CD14-positive monocyte (primary cell): ENCODE measurements around the gene MBD2. TPM values are rescaled to one million over a fixed set of nuclear protein-coding genes. Genes with fewer than 3 reads are reported as not detected.

Experiments
- DNase-seq, 3 donors: peaks; one replicate each; pipeline ENCODE4 v3.0.0-alpha.2; 2011 to 2022
- H2AFZ ChIP-seq: 2 replicates; pipeline ENCODE4 v1.6.0; 2012; ENCODE audit warnings: mild to moderate bottlenecking, low read depth, low read length, inconsistent platforms; ENCODE audit not compliant: insufficient read depth, poor library complexity, severe bottlenecking
- H3K27ac ChIP-seq, 2 donors: 1 replicate in 1 of 2; 2 replicates in 1 of 2; pipeline ENCODE4 v1.5.1; 2012 to 2013; ENCODE audit warnings: low read length in 2 of 2, control low read depth in 1 of 2, inconsistent platforms in 1 of 2, low read depth in 1 of 2, mild to moderate bottlenecking in 1 of 2
- H3K27me3 ChIP-seq, 2 donors: one replicate each; pipeline versions ENCODE4 v1.6.0 to v1.6.1; 2011 to 2013; ENCODE audit warnings: low read length in 2 of 2; ENCODE audit not compliant: control insufficient read depth in 2 of 2, insufficient read depth in 2 of 2
- H3K36me3 ChIP-seq, 2 donors: replicated peaks in 1 of 2; 1 replicate in 1 of 2; 2 replicates in 1 of 2; pipeline versions ENCODE4 v1.5.1 to v1.6.1; 2012 to 2013; ENCODE audit warnings: low read length in 2 of 2, control low read depth in 1 of 2, inconsistent platforms in 1 of 2, mild to moderate bottlenecking in 1 of 2; ENCODE audit not compliant: insufficient read depth in 2 of 2, control insufficient read depth in 1 of 2
- H3K4me1 ChIP-seq, 2 donors: 1 replicate in 1 of 2; 2 replicates in 1 of 2; pipeline versions ENCODE4 v1.5.1 to v1.6.1; 2012 to 2013; ENCODE audit warnings: low read length in 2 of 2, control low read depth in 1 of 2, inconsistent platforms in 1 of 2, mild to moderate bottlenecking in 1 of 2, moderate library complexity in 1 of 2; ENCODE audit not compliant: insufficient read depth in 2 of 2, control insufficient read depth in 1 of 2
- H3K4me2 ChIP-seq: replicated peaks from 2 replicates; pipeline ENCODE3; 2012; ENCODE audit warnings: low read length, moderate library complexity, mild to moderate bottlenecking; ENCODE audit not compliant: poor library complexity, severe bottlenecking; ENCODE audit errors: extremely low read depth
- H3K4me3 ChIP-seq, 3 experiments: fragments of 200-600 bp in 1 of 3; sonication (generic) in 1 of 3; replicated peaks in 1 of 3; 1 replicate in 2 of 3; 2 replicates in 1 of 3; pipeline ENCODE4 v1.5.1; 2011 to 2013; ENCODE audit warnings: low read length in 3 of 3, mild to moderate bottlenecking in 3 of 3, control low read depth in 2 of 3, low read depth in 2 of 3, inconsistent platforms in 1 of 3, moderate library complexity in 1 of 3
- H3K79me2 ChIP-seq: 2 replicates; pipeline ENCODE4 v1.6.0; 2012; ENCODE audit warnings: mild to moderate bottlenecking, control low read depth, inconsistent platforms, low read length, moderate library complexity; ENCODE audit not compliant: insufficient read depth
- H3K9ac ChIP-seq: 2 replicates; pipeline ENCODE4 v1.6.0; 2017; ENCODE audit warnings: low read length, mild to moderate bottlenecking; ENCODE audit not compliant: insufficient read depth, poor library complexity, severe bottlenecking
- H3K9me3 ChIP-seq, 2 donors: replicated peaks in 1 of 2; 1 replicate in 1 of 2; 2 replicates in 1 of 2; pipeline versions ENCODE4 v1.5.1 to v1.6.1; 2012 to 2013; ENCODE audit warnings: low read length in 2 of 2, control low read depth in 1 of 2; ENCODE audit not compliant: control insufficient read depth in 1 of 2, insufficient read depth in 1 of 2
- H4K20me1 ChIP-seq: 2 replicates; pipeline ENCODE4 v1.6.0; 2012; ENCODE audit warnings: mild to moderate bottlenecking, low read length, control low read depth, moderate library complexity; ENCODE audit not compliant: insufficient read depth
- H3K27ac Mint-ChIP-seq, 7 donors: one replicate each; pipeline ENCODE4 v1.8.0; 2020; ENCODE audit warnings: mild to moderate bottlenecking in 7 of 7, mixed read lengths in 7 of 7, moderate library complexity in 6 of 7, inconsistent platforms in 2 of 7
- H3K27me3 Mint-ChIP-seq, 3 donors: one replicate each; pipeline ENCODE4 v1.8.0; 2021 to 2022; ENCODE audit warnings: low read depth in 3 of 3, mild to moderate bottlenecking in 3 of 3, mixed read lengths in 3 of 3, moderate library complexity in 3 of 3, inconsistent platforms in 1 of 3
- H3K36me3 Mint-ChIP-seq, 2 donors: one replicate each; pipeline ENCODE4 v1.8.0; 2020; ENCODE audit warnings: mixed read lengths in 2 of 2, inconsistent platforms in 1 of 2, mild to moderate bottlenecking in 1 of 2
- H3K4me1 Mint-ChIP-seq: one replicate; pipeline ENCODE4 v1.8.0; 2020; ENCODE audit warnings: mild to moderate bottlenecking, mixed read lengths
- H3K4me3 Mint-ChIP-seq, 2 donors: one replicate each; pipeline ENCODE4 v1.8.0; 2020; ENCODE audit warnings: mild to moderate bottlenecking in 2 of 2, mixed read lengths in 2 of 2, moderate library complexity in 1 of 2
- H3K9me3 Mint-ChIP-seq, 7 donors: one replicate each; pipeline ENCODE4 v1.8.0; 2020 to 2022; ENCODE audit warnings: mixed read lengths in 7 of 7, mild to moderate bottlenecking in 6 of 7, moderate library complexity in 6 of 7, inconsistent platforms in 2 of 7
- CTCF ChIP-seq: fragments of 200-600 bp; IDR thresholded peaks from one replicate; pipeline ENCODE4 v1.8.0; 2022; ENCODE audit warnings: antibody characterized with exemption, mild to moderate bottlenecking
- WGBS: methylation state at CpG from one replicate; pipeline ENCODE4 v1.1.5; 2013; ENCODE audit warnings: missing lambda C conversion rate; ENCODE audit not compliant: insufficient coverage; 5-methylcytosine and 5-hydroxymethylcytosine counted together
- intact Hi-C, 2 donors: fragments of 100-400 bp; cut with micrococcal nuclease; formaldehyde crosslinking; loops; one replicate each; pipeline versions ENCODE4 v1.15.0 to v1.15.1; 2023
- polyA plus RNA-seq, 3 donors: library from polyadenylated mRNA; depleted of rRNA in 1 of 3; unstranded in 2 of 3; stranded (reverse) in 1 of 3; fragments of 300-500 nt in 2 of 3; fragments of >200 nt in 1 of 3; fragmentation: Illumina TruSeq in 2 of 3; gene quantifications; 1 replicate in 2 of 3; 2 replicates in 1 of 3; pipeline ENCODE4 v1.2.3, GENCODE V29; 2012 to 2021

Gene MBD2
- polyA plus RNA-seq, 3 donors: 11.6 to 64.9 (median 25.2) TPM

GRCh38 chr18:54169431-54170403, 54.8 kb downstream of the MBD2 start:
- intact Hi-C loops: no loop called here

GRCh38 chr18:54165450-54165849, 59.0 kb downstream of the MBD2 start:
- H3K4me1 ChIP-seq: no peaks in the 10 kb centered on the region
- no peak overlapping the region for H2AFZ ChIP-seq
- no CpG with 5 or more reads among the region's 1 CpG for WGBS
- H3K4me2 ChIP-seq: no peak overlapping the region
- Mint-ChIP-seq H3K4me1 (no peaks in the 10 kb centered on the region), H3K36me3 (peaks cover 79 to 83% of the 10 kb centered on the region in 2 donors), H3K4me3 (no peak overlapping the region), H3K27ac (peak overlapping the region in 1 of 7 donors; percentile 52), H3K27me3 (no peaks in the 10 kb centered on the region), H3K9me3 (no peaks in the 10 kb centered on the region)
- H3K27ac ChIP-seq: no peak overlapping the region
- DNase-seq: no peak
- H4K20me1 ChIP-seq: peaks cover 96% of the 10 kb centered on the region
- H3K9me3 ChIP-seq: no peaks in the 10 kb centered on the region
- H3K9ac ChIP-seq: no peak overlapping the region
- H3K4me3 ChIP-seq: no peak overlapping the region
- TF ChIP-seq CTCF: no peak
- H3K27me3 ChIP-seq: no peaks in the 10 kb centered on the region
- intact Hi-C loops: no loop called here
- H3K36me3 ChIP-seq: peaks cover 67 to 92% of the 10 kb centered on the region in 2 donors
- peaks cover 25% of the 10 kb centered on the region for H3K79me2 ChIP-seq

More at GRCh38 chr18:54169431-54170403, 54.8 kb downstream of the MBD2 start:
- TF ChIP-seq CTCF: no peak
- peaks cover 41 to 92% of the 10 kb centered on the region in 2 donors for H3K36me3 ChIP-seq
- H3K4me2 ChIP-seq: no peak overlapping the region
- peaks cover 62% of the 10 kb centered on the region for H3K79me2 ChIP-seq
- no peaks in the 10 kb centered on the region for H3K9me3 Mint-ChIP-seq
- no peaks in the 10 kb centered on the region for H3K27me3 Mint-ChIP-seq
- no peak overlapping the region for H3K4me3 ChIP-seq
- H2AFZ ChIP-seq: no peak overlapping the region
- no peak overlapping the region for H3K4me3 Mint-ChIP-seq
- no peaks in the 10 kb centered on the region for H3K4me1 Mint-ChIP-seq
- H3K36me3 Mint-ChIP-seq: peaks cover 63 to 82% of the 10 kb centered on the region in 2 donors
- peaks cover 97% of the 10 kb centered on the region for H4K20me1 ChIP-seq
- peak overlapping the region in 1 of 2 donors; percentile 29 for H3K27ac ChIP-seq
- 100% methylated on average over 1 of the region's 4 CpGs for WGBS
- peak overlapping the region in 2 of 7 donors; percentile 13 to 78 for H3K27ac Mint-ChIP-seq
- no peak for DNase-seq
- H3K9me3 ChIP-seq: no peaks in the 10 kb centered on the region
- no peaks in the 10 kb centered on the region for H3K4me1 ChIP-seq
- no peaks in the 10 kb centered on the region for H3K27me3 ChIP-seq
- no peak overlapping the region for H3K9ac ChIP-seq
